Fibroblast of skin of left biceps (primary cell): Measurements from ENCODE around the gene COL10A1.
"Not testable (repeated sequence)": the region's sequence is repeated elsewhere in the genome, so short reads cannot be mapped to it uniquely, and the experiment has no call there.

Experiments used
- DNase-seq, 2 experiments: peaks; one replicate each; pipeline ENCODE4 v3.0.0-alpha.2; 2013; ENCODE audit warnings: low read depth in 2 of 2

The COL10A1 gene

GRCh38 chr6:116120430-116120829 is 5.5 kb downstream of the COL10A1 start:
- DNase-seq: no peak

GRCh38 chr6:116118608-116119007 is 7.3 kb downstream of the COL10A1 start:
- DNase-seq: peak in 1 of 2 experiments; percentile 6

GRCh38 chr6:116115781-116116180 is 10.2 kb downstream of the COL10A1 start:
- peak; percentile 2 to 3 for DNase-seq

- no peak for DNase-seq
These were observed 12.5 kb downstream of the COL10A1 start for GRCh38 chr6:116113386-116113785.

- DNase-seq: peak in 1 of 2 experiments; percentile 1
These were observed 14.1 kb downstream of the COL10A1 start for GRCh38 chr6:116111552-116112528.

- no peak for DNase-seq
These were observed 17.1 kb downstream of the COL10A1 start for GRCh38 chr6:116108836-116109235.

GRCh38 chr6:116106146-116106545 is 19.8 kb downstream of the COL10A1 start:
- no peak for DNase-seq

- no peak for DNase-seq
These were observed 20.7 kb downstream of the COL10A1 start for GRCh38 chr6:116105247-116105646.

- no peak for DNase-seq
These were observed 21.3 kb downstream of the COL10A1 start for GRCh38 chr6:116104636-116105035.

- DNase-seq: no peak
These were observed 23.1 kb downstream of the COL10A1 start for GRCh38 chr6:116102873-116103272.

GRCh38 chr6:116101790-116102189 is 24.1 kb downstream of the COL10A1 start:
- DNase-seq: no peak

- DNase-seq: no peak
These were observed 24.6 kb downstream of the COL10A1 start for GRCh38 chr6:116101302-116101718.

GRCh38 chr6:116100419-116101301 is 25.3 kb downstream of the COL10A1 start, which contains the start of gene NT5DC1:
NT5DC1 (plus strand) TSS chr6:116100853; CDS start chr6:116100931, 78 bp downstream.
- DNase-seq: peak in 1 of 2 experiments; percentile 18

GRCh38 chr6:116099036-116099435 is 26.9 kb downstream of the COL10A1 start:
- no peak for DNase-seq

- DNase-seq: no peak
These were observed 28.7 kb downstream of the COL10A1 start for GRCh38 chr6:116096979-116097816.

- DNase-seq: not testable (repeated sequence)
These were observed 29.7 kb downstream of the COL10A1 start for GRCh38 chr6:116096048-116096759.

GRCh38 chr6:116094041-116094440 is 31.9 kb downstream of the COL10A1 start:
- no peak for DNase-seq

GRCh38 chr6:116090251-116090650 is 35.7 kb downstream of the COL10A1 start:
- DNase-seq: no peak

- no peak for DNase-seq
These were observed 37.0 kb downstream of the COL10A1 start for GRCh38 chr6:116088946-116089345.

- DNase-seq: peak in 1 of 2 experiments; percentile 3
These were observed 38.4 kb downstream of the COL10A1 start for GRCh38 chr6:116087437-116088027.
